ENCODE measurements around the gene KIAA1671. TPM values are rescaled to one million over a fixed set of nuclear protein-coding genes. Genes with fewer than 3 reads are reported as not detected.

The KIAA1671 gene
- polyA plus RNA-seq, 1 donor, result 27.1 TPM

GRCh38 chr22:25114369-25115362 is 162.2 kb downstream of the KIAA1671 start:
- DNase-seq, result no peak

DNA sequence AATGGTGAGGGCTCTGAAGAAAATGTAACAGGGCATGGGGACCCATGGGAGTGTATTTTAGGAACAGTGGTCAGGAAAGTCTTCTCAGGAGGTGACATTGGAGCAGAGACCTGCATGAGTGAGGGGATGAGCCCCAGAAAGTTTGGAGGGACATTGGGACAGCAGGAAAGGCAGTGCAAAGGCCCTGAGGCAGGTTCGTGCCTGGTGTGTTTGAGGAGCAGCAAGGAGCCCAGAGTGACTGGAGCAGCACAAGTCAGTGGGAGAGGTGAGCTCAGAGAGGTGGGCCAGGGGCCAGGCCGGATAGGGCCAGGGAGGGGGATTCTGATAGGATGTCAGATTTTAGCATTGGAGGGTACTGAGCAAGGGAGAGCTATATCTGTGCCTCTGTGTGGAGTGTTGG is 167.1 kb downstream of the KIAA1671 start:
- no peak for DNase-seq

DNA sequence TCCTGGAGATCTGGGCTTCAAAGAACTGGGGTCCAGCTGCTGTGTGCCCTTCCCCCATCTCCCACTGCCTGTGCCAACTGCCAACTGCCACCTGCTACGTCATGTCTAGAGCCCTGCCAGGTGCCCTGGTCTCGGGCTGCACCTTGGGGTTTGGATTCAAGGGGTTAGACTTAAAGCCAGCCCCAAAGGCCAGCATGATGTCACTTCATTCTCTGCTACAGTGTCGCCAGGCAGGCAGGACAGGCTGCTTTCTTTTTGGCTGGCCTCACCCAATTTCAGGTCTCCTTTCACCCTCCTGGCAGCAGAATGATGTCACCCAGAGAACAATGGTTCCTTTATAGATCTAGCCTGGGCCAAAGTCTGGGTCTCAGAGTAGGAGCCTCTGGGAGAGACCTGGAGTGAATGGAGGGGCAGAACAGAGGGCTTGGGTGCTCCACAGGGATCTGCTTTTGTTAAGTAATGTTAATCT is 167.6 kb downstream of the KIAA1671 start:
- DNase-seq, result no peak

DNA sequence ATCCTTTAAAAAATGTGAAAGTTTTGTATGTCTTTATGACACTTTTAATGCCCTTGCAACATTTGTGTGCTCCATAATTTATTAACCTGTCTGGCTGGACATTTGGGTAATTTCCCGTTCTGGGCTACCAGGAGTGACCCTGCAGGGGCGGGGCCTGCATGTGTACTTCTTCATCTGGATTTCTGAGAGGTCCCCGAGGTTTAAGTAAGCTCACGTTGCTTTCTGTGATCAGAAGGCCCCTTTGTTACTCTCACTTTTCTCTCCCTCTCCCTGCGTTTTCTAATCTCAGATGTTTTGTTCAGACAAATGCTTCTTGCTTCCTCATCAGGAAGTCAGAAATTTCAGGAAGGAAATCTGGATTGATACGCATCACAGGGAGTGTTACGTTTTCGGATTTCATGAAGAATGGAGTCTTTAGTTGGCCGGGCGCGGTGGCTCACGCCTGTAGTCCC is 168.3 kb downstream of the KIAA1671 start:
- DNase-seq, result peak; percentile 62

DNA sequence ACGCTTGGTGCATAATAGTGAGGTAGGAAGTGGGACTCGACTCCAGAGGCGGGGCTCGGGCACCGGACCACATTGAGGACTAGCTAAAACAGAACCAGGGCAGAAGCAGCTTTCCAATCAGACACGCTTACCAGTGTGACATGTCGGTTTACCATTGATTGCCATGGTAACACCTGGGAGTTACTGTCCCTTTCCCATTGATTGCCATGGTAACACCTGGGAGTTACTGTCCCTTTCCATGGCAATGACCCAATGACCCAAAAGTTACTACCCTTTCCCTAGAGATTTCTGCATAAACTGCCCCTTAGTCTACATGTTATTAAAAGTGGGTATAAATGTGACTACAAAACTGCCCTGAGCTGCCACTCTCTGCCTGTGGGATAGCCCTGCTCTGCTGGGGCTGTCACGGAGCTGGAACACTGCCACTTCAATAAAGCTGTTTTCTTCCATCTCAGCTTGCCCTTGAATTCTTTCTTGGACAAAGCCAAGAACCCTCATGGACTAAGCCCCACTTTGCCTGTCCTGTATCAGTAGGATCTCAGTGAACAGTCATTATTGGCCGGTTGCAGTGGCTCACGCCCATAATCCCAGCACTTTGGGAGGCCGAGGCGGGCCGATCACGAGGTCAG is 169.7 kb downstream of the KIAA1671 start:
- no peak for DNase-seq

DNA sequence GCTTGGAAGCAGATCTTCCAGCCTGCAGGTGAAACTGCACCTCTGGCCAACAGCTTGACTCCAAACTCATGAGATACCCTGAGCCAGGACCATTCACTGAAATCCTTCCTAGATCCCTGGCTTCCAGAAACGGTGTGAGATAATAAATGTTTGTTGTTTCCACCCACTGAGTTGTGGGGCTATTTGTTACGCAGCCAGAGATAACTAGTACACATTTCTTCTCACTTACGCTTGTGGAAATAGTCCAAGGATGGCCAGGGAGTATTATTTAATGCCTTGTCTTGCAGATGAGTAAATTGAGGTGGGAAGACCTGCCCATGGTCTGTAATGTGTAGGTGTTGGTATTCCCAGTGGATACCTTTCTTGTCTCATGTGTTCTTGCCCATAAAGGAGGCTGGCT is 171.2 kb downstream of the KIAA1671 start:
- DNase-seq, result no peak

GRCh38 chr22:25125693-25126357 is 173.3 kb downstream of the KIAA1671 start:
- no peak for DNase-seq

DNA sequence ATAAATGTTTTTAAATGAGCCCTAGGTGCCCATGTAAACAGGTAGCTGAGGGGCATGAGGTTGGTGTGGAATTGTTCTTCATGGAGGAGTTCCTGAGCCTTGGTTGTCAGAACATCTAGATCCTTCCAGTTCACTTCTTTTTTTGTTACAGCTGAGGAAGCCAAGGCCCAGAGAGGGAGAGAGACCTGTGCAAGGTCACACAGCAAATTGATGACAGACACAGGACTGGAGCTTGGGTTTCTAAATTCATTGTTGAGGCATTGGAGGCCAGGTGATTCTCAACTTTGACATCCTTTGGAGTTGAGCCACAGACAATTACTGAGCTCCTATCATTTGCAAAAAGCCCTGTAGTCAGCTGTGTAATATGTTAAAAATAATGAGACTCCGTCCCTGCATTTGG is 174.0 kb downstream of the KIAA1671 start:
- DNase-seq, result no peak

DNA sequence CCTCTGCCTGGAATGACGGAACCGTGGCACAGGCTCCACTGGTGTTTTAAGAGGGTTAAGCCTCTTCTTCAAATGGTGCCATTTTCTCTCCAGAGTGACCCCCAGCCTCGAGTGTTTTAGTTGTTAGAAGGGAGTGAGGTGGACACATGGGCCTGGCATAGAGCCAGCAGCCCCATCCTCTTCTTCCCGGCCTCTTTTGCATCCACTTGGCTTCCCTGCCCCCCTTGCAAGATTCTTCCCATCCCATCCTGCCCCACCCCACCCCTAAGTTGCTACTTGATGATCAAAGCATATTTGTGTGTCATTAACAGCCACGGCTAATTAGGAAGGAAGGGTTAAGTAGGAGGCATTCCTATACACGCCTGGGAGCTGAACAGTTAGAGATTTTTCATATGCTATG is 174.8 kb downstream of the KIAA1671 start:
- DNase-seq, result no peak

DNA sequence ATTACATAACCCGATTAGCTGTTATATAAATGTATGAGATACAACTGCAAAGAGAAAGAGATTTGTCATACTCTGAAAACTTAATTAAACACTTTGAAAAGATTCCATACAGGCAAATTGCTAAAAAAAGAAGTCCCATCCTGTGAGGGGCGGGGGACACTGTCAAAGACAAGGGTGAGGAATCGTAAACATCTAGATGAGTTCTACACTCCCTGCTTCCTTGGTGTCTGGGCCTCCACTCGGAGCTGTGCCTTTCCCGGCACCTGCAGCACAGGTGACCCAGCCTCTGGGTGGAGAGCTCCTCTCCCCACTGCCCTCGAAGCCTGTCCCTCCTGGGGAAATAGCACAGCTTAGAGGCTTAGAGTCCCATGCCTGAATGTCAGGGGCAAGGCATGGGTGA is 177.9 kb downstream of the KIAA1671 start:
- DNase-seq, result no peak

DNA sequence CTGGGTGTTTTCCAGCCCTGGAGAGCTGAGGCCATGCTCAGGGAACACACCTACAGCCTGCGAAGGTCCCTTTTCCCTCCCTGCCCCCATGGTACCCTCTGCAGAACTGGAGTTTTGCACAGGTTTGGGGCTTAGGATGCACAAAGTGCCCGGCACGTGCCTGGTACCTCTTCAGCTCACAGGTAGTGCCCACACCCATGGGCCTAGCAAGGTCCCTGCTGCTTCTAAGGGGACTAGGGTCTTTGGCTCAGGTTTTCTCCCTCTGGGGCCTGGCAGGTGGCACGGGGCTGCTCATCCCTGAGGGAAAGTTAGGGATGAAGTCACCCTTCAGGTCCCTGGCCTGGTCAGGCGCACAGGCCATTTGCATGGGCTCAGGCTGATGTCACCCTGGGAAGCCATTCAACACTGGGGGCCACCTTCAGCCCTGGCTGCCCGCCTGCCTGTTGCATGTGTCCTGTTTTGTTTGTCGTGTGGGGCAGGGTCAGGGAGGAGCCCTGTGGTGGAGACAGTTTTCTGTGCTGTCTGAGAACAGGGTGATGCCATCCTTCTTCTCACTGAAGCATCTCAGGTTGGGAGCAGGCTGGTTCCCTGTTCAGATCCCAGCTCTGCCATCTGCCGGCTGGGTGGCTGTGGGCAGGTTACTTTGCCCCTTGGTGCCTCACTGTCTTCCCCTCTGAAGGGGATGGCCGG is 178.8 kb downstream of the KIAA1671 start:
- no peak for DNase-seq

- no peak for DNase-seq
Measured at GRCh38 chr22:25134028-25134427, 181.5 kb downstream of the KIAA1671 start.

- no peak for DNase-seq
Measured at GRCh38 chr22:25134451-25134850, 181.9 kb downstream of the KIAA1671 start.

DNA sequence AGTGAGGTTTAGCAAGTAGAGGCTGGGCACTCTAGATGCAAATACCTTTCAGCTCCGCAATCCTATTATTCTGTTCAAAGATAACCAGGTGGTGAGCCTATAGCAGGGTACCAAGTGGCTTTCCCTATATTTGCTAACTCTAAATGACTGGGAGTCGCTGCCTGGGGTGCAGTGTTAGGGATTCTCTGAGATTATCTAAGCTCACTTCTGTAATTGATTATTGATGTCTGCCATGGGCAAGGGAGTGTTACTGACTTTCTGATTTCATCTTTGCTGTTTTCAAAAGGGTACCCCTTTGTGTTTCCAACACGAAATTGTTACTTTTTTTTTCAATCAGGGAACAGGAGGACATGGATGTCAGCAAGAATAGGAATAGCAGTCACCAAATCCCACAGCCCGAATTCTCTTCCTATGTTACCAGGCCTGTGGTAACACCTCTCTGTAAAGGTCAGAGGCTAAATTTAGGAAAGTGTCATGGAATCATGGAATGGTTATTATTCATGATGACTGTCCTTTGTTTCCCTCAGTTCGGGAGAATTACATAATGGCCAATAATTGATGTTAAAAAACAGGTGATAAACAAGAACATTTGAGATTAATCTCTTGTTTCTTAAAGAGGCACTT is 184.5 kb downstream of the KIAA1671 start:
- DNase-seq, result no peak

DNA sequence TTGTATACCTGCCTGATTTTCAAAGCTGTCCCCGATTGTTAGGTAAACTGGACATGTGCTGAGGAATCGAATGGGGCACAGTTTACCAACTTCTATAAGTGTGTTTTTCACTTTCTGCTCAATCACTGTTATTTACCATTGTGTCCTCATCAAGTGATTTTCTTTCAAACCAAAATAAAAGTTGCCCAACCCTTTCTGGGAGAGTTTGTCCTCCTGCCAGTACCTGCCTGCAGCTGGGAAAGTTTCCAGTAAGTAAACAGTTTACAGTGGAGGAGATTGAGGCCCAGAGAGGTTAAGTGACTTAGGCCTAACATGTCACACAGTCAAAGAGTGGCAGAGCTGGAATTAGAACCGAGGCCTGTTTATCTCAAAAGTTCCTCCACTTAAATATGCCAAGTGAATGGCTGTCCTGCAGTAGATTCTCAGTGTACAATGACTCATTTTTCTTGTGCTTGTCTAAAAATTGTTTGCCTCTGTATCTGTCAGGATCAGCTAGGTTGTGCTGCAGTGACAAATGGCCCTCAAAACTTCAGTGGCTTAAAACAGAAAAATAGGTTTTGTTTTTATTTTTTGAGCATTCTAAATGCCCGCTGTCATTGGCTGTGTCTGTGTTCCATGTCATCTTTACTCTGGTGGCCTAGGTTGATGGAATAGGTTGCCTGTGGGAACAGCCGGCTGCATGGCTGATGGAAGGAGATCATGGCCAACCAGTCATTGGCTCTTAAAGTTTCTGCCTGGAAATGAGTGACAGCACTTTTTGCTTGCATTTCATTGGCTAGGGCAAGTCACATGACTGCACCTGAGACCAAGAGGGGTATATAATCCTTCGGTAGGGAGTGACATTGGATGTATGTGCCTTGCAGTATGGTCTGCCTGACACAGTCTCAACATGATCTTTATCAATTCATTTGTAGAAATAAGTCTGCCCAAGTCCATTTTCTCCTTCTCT is 185.3 kb downstream of the KIAA1671 start:
- DNase-seq, result no peak

DNA sequence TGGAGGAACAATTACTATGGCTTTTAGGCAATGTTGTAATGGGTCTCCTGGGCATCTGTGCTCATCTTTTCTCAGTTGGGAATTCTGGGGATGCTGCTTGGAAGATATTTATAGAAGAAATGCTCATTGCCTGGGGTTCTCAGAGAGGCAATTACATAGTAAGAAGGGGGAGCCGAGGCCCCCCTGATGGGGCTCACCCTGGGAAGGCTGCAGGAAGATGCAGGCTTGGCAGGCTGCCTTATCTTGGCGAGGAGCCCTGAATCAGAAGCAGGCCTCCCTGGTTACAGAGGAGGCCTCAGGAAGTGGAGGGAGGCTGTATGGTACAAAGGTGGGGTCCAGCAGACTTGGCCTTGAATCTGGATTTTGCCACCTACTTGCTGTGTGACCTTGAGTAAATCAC is 186.5 kb downstream of the KIAA1671 start:
- no peak for DNase-seq

DNA sequence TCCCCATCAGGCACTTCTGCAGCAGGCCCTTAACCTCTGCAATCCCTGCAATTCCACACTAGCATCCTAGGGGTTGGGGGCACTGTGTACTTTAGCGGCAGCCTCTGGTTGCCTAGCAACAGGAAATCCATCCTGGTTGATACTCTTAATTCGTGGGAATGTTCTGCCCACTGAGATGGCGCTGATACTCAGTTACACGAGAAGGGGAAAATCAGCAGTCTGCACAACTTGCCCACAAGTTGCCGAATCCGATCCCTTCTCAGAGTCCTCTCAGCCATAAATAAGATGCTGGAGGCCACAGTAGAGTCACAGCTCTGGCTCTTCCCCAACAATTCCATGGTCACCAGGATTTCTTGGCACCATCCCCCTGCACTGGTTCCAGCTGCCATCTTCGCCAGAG is 189.6 kb downstream of the KIAA1671 start:
- DNase-seq, result no peak

- no peak for DNase-seq
Measured at GRCh38 chr22:25143156-25144076, 190.9 kb downstream of the KIAA1671 start.

- no peak for DNase-seq
Measured at GRCh38 chr22:25144522-25144921, 192.0 kb downstream of the KIAA1671 start.
